Stimulated activated CD8-positive, alpha-beta memory T cell treated with anti-CD3 and anti-CD28 coated beads, Interleukin-15, amount 100 ng/mL, for 24 hours (primary cell): Measurements from ENCODE around the gene RAP1GAP.
A peak's percentile ranks its signal among the peaks of the same experiment; 100 is the strongest.

ENCODE experiments used
- DNase-seq: peaks from one replicate; pipeline ENCODE4 v3.0.0-alpha.2; 2020; ENCODE audit warnings: low read depth

Gene RAP1GAP

GRCh38 chr1:21608798-21609197, 60.4 kb downstream of the RAP1GAP start:
- DNase-seq, result no peak

DNA sequence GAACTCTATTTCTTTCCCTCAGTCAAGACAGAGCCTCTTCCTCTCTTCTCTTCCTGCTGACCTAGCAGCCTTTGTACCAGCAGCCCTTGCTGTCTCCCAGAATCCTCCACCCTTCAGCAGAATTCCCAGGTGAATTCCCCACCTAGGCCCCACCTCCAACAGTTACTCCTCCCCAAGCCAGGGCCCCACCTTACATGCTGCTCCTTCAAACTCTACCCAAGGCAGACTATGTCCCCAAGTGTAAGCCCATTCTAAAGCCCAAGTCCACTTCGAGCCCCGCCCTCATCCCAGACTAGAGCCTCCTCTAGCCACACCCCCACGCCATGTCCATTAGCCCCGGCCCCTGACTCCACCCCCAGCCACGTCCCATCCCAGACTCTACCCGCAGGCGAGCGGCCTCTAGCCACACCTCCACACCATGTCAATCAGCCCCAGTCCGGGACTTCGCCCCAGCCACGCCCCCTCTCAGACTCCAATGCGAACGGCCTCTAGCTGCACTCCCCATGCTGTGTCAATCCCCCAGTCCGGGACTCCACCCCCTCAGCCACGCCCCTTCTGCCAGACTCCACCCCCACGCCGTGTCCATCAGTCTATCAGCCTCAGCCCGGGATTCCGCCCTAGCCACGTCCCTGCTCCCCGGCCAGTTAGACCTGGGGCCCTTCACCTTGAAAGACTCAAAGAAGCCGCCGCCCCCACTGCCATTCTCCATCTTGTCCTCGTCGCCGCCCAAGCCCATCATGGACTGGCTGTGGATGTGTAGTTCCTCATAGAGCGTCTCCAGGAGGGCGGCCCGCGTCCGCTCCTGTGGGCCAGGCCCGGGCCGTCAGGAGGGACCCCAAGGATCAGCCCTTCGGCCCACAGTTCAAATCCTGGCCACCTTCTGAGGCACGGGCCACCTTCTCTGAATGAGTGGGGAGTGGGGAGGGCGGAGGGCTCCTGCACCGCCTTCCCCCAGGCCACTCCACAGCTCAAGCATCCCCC, 61.3 kb downstream of the RAP1GAP start:
- DNase-seq, result peak; percentile 9

- no peak for DNase-seq
Measured at GRCh38 chr1:21605964-21606705, 63.0 kb downstream of the RAP1GAP start.

GRCh38 chr1:21605012-21605715, 64.0 kb downstream of the RAP1GAP start:
- no peak for DNase-seq

DNA sequence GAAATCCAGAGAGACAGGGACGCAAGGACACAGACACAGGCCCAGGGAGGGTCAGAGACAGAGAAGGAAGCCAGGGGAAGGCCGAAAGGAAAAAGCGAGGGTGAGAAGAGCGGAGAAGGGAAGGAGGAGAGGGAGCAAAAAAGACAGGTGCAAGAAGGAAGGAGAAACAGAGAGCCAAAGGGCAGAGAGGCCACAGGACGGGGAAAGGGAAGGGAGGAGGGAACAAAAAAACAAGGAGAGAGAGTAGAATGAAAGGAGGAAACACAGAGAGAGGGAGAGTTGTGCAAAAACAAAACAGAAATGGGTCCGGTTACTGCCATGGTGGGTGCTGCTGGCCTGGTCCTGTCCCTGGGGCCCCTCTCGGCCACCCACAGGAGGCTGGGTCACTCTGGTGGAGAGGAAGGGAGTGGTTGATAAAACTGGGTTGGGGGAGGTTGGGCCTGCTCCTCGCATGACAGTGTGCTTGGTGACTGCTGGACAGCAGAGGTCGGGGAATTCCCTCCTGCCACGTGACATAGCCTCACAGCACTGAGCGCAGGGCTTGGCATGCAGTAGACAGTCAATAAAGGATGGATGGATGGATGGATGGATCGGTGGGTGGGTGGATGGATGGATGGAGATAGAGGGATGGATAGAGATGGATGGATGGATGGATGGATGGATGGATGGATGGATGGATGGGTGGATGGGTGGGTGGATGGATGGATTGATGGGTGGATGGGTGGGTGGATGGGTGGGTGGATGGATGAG, 64.8 kb downstream of the RAP1GAP start:
- no peak for DNase-seq

DNA sequence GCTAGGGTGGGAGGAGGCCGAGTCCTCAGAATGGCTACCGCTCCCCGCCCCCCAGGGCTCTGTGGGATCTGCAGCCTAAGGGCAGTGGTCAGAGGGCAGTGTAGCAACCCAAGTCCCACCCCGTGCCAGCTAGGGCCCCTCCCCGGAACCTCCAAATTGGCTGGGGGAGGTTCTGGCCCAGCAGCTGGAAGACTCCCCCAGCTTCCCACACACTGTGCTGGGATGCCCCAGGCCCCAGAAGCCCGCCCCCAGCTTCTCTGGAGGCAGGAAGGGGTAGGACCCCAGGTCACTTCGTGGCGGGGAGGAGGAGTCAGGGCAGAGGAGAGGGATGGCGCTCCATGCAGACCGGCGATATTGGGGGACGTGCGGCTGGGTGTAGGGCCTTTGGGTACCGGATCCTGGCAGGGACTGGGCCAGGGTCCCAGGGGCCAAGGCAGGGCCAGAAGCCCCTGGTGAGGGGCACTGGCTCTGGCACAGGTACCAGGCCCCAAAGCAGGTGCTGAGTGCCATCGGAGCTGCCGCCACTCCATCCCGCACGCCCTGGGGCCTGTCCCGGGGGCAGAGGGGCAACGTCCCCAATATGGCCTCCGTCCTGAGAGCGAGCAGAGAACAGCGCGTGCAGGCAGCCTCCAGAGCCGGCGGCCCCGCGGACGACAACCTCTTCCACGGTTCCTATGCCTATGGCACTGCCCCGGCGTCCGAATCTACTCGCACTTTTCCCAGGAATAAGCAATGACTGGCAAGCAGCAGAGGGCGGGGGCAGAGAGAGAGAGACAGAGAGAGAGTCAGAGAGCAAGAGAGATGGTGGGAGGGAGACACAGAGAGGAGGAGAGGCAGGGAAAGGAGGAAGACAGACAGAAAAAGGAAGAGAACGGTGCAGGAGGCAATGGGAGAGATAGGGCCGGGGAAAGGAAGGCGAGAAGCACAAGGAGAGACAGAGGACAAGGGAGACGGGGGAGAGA, 65.7 kb downstream of the RAP1GAP start:
- no peak for DNase-seq

DNA sequence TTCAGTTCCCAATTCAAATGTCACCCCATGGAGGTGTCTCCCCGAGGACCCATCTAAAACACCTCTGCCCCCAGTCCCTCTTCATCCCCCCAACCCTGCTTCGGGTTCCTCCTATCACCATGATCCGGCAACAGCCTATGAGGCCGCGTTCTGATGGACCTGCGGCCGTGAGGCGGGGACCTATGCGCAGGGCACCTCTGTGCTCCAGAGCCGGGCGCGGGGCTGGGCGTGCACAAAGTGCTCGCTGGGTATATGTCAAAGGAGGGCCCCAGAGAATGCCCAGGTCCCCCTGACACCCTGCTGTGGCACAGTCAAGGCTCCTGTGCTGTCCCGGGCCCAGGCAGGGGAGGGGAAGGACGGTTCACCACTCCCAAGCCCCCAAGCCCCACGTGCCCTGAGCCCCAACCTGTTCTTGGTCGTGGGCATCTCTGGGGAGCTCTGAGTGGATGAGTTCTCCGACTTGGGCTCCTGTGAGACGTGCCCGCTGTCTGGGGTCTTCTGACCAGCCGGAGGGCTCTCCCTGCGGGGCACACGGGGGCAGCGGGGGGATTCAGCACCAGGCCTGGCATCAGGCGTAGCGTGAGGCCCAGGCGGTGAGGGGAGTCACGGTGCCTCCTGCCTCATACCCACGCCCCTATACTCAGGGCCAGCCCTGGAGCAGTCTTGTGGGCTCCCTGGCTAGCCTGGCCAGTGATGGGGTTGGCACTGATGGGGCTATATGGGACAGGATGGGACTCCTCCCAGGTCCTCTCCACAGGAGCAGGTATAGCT, 67.7 kb downstream of the RAP1GAP start:
- DNase-seq, result no peak

DNA sequence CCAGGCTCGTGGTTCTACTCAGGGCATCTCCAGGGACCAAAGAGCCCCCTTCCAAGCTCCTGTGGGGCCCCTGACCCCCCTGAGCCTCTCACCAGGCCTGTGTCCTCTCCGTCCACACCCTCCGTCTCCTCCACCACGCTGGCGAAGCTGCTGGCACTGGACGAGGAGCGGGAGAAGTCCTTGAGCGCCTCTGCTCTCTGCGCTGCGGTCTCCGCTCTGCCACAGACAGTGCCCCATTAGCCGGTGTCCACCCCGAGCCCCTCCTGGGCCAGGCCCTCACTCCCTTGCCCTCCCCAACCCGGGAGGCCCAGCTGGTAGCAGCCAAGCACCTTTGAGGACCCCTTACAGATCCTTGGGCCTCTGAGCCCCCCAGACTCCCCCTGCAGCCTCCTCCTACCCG, 69.8 kb downstream of the RAP1GAP start:
- DNase-seq, result no peak

- DNase-seq, result no peak
Measured at GRCh38 chr1:21598904-21599303, 70.3 kb downstream of the RAP1GAP start.

DNA sequence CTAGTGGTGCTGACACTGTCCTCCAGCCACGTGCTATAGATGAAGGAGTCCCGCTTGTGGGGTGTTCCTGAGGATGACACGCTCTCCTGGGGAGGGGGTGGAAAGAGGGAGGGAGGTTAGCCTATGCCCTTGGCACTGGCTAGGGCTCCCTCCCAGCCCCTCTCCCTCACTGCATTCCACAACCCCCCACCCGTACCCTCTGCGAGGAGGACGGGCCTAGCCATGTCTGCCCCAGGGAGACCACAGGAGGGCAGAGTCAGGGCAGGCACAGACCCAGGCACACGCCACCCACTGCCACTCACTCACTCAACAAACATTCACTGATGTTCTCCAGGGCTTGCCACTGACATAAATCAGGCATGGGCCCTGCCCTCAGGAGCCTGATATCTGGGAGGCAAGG, 70.7 kb downstream of the RAP1GAP start:
- no peak for DNase-seq

- DNase-seq, result no peak
Measured at GRCh38 chr1:21597753-21598152, 71.4 kb downstream of the RAP1GAP start.

DNA sequence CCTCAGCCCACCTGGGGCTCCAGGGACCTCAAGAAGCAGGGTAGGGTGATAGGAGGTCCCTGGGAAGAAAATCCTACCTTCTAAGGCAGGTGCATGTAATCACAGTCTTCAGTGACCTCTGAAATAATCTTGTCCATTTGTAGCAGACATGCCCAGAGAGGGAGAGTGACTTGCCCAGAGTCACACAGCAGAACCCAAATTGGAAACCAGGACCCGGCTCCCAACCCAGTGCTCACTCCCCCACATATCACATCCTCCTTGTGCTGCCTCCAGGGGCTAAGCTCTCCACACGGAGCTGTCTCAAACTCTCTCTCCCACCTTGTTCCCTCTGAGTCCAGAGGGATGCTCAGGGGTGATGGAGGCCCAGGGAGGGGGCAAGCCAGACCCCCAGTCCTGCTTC, 72.5 kb downstream of the RAP1GAP start:
- DNase-seq, result no peak

GRCh38 chr1:21596174-21596573, 73.0 kb downstream of the RAP1GAP start:
- no peak for DNase-seq

DNA sequence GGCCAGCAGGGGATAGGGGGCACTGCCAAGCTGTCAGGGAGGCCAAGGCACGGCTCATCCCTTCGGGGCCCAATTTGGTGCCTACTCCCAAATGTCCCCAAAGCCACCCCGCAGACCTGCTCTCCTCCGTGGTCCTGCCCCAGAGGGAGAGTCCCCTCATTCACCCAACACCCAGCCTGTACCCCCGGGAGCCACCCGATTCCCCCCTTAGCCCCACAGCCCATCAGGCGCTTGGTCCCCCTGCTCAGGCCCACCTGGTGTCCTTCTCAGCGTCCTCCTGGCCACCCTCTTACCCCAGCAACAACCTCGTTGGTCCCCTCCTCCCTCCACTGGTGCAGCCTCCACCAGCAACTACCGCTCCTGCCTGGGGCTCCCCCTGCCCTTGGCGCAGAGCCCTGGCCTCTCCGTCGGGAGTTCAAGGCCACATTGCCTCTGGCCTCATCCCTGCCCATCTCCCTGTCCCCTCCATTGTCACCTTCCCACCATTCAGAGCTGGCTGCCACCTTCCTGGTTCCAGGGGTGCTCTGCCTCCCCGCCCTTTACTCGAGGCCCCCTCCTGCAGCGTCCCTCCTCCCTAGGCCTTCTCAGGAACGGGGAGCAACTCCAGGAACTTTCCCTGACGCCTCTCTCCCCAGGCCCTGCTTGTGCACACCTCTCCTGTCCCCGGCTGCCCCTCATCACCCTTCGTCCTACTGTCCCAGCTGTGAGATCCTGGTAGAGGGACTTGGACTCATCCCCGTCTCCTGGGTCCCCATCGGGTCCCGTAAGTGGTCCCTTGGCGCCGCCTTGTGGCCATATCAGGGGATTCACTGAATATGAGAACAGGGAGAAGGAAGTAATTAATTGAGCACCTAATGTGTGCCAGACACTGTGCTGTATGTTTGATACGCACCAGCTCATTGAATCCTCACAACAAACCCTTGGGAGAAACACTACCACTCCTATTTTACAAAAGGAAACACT, 73.9 kb downstream of the RAP1GAP start:
- peak; percentile 19 for DNase-seq

- DNase-seq, result no peak
Measured at GRCh38 chr1:21594501-21594900, 74.7 kb downstream of the RAP1GAP start.

GRCh38 chr1:21593231-21593630, 75.9 kb downstream of the RAP1GAP start:
- no peak for DNase-seq

DNA sequence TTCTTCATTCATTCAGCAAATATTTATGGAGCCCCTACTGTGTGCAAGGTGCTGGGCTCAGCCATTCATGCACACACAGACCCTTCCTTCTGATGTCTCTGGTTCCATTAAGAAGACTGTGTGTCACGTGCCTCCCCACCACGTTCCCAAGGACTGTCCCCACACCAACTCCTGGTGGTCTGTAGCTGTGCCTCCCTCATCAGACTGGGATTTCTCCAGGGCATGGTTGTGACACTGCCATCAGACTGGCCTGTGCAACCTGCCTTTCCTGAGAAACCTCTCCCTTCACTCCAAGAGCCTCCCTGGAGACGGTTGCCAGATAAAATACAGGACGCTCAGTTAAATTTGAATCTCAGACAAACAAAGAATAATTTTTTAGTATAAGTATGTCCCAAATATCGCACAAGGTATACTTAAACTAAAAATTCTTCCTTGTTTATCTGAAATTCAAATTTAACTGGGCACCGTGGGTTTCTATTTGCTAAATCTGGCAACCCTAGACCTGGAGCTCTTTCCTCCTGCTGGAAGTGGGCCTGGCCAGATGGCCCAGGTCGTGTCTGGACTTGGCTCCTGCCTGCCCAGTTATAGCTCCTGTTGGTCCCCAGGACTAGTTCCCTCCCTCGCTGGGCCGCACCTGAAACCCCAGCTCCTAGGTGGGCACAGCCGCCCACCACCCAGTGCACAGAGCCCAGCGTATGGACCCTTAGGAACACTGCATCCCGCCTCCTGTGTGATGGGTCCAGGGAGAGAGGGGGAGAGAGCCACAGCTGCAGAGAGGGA, 76.9 kb downstream of the RAP1GAP start:
- no peak for DNase-seq

- DNase-seq, result no peak
Measured at GRCh38 chr1:21590934-21591333, 78.2 kb downstream of the RAP1GAP start.
